ENCODE results near the gene KRTAP10-7. TPM values are rescaled to one million over a fixed set of nuclear protein-coding genes. Genes with fewer than 3 reads are reported as not detected.
A peak's percentile ranks its signal among the peaks of the same experiment; 100 is the strongest.

KRTAP10-7 gene
- total and polyA plus RNA-seq, 9 of the 15 experiments (the other 6 are each of a cell fraction or from before 2014, with no cell fraction given), result not detected

DNA sequence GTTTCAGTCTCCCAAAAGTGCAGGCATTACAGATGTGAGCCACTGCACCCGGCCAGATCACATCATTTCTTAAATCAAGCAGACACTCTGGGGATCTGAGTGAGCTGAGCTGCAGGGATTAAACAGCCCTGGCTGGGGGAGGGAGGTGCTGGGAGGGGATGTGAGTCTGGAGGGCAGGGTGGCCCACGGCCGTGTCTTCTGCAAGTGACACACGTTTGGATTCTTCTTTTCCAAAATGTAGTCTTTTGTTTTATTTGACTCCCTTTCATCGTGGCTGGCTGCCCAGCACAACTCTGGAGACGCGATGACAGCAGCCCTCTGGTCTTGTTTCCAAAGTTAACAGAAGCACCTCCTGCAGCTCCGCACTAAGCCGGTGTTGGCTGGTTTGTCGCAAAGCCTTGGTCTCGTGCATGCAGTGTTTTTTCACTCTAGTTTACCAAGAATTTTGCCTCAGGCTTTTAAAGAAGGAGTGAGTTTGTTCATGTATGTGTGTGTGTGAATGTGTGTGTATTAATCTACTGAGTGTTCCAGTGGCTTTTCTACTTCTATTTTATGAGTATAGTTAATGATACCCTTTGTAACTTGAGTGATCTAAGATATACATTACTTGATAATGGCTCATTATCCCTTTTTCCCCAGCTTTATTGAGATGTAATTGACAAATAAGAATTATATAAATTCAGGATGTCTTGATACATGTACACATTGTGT lies 17.2 kb upstream of the KRTAP10-7 start:
- ChIA-PET POLR2A (interaction anchor here (0.8 to 1.6 kb wide), 2 partner anchors 13 to 95 kb away, joined by 3 to 4 read pairs; no protein-coding TSS in a partner anchor), CTCF (ENCODE audit: low intra/inter-chr PET ratio) (no interaction called here)
- BruUV-seq (replicated peaks), result no TSS peak
- Histone ChIP-seq H3K9me3 (replicated peaks; ENCODE audit: control insufficient read depth, insufficient read depth, low read depth, low read length) (peaks cover 3% of the 10 kb centered on the region; the same call in 1 of the 2 replicates), H3K27ac (ENCODE audit: extremely low read depth, low read depth, low read length) (no peak overlapping the region), H2AFZ (ENCODE audit: low read depth, low read length) (no peak overlapping the region), H3K9me1 (ENCODE audit: control insufficient read depth, insufficient read depth, low read length) (no peaks in the 10 kb centered on the region), H3K79me2 (ENCODE audit: control insufficient read depth, insufficient read depth, low read length) (no peaks in the 10 kb centered on the region), H3K4me2 (ENCODE audit: insufficient read depth, low read length) (no peak overlapping the region), H4K20me1 (replicated peaks; ENCODE audit: control insufficient read depth, insufficient read depth, low read length) (no peaks in the 10 kb centered on the region), H3K36me3 (ENCODE audit: control insufficient read depth, insufficient read depth, low read length) (no peaks in the 10 kb centered on the region), H3K4me3 (no peak overlapping the region), H3K9ac (ENCODE audit: insufficient read depth in 1 of 2, low read depth in 2 of 2, low read length in 2 of 2) (no peak overlapping the region), H3K4me1 (replicated peaks in 1 of 2; ENCODE audit: control insufficient read depth in 2 of 2, insufficient read depth in 2 of 2, low read length in 2 of 2) (no peaks in the 10 kb centered on the region; a peak in 2 of 5 replicates), H3K27me3 (ENCODE audit: control insufficient read depth in 2 of 2, insufficient read depth in 2 of 2, low read length in 2 of 2) (peaks cover 0 to 6% of the 10 kb centered on the region in 2 experiments; a peak in 1 of 5 replicates)
- in situ Hi-C loops (cut with MboI) (no loop called here), intact Hi-C loops (cut with micrococcal nuclease) (no loop called here)
- WGBS (ENCODE audit: insufficient coverage, low coverage, missing lambda C conversion rate), result 17% methylated on average over 11 of the region's 11 CpGs
- DNase-seq (ENCODE audit: extremely low read depth in 1 of 4, low spot score in 3 of 4) (no peak), FAIRE-seq (peak; percentile 29), ATAC-seq (no peak)
- TF ChIP-seq POU5F1 (IDR thresholded peaks at IDR 0.05; ENCODE audit: borderline replicate concordance, low read depth, low read length, partially characterized antibody) (no peak), BHLHE40 (IDR thresholded peaks at IDR 0.05; ENCODE audit: low read length) (peak; percentile 31; the same call in 1 of the 2 replicates), CEBPG (CRISPR knock-in tag; IDR thresholded peaks at IDR 0.05) (no peak), CEBPG (tag; conservative IDR thresholded peaks at IDR 0.05 in 1 of 2, IDR thresholded peaks at IDR 0.05 in 1 of 2) (no peak), ZNF121 (CRISPR knock-in tag; conservative IDR thresholded peaks at IDR 0.05) (no peak)
- TF ChIP-seq, protein P1, sequence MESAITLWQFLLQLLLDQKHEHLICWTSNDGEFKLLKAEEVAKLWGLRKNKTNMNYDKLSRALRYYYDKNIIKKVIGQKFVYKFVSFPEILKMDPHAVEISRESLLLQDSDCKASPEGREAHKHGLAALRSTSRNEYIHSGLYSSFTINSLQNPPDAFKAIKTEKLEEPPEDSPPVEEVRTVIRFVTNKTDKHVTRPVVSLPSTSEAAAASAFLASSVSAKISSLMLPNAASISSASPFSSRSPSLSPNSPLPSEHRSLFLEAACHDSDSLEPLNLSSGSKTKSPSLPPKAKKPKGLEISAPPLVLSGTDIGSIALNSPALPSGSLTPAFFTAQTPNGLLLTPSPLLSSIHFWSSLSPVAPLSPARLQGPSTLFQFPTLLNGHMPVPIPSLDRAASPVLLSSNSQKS (CRISPR knock-in tag; IDR thresholded peaks at IDR 0.05), result no peak
- TF ChIP-seq, protein P2, sequence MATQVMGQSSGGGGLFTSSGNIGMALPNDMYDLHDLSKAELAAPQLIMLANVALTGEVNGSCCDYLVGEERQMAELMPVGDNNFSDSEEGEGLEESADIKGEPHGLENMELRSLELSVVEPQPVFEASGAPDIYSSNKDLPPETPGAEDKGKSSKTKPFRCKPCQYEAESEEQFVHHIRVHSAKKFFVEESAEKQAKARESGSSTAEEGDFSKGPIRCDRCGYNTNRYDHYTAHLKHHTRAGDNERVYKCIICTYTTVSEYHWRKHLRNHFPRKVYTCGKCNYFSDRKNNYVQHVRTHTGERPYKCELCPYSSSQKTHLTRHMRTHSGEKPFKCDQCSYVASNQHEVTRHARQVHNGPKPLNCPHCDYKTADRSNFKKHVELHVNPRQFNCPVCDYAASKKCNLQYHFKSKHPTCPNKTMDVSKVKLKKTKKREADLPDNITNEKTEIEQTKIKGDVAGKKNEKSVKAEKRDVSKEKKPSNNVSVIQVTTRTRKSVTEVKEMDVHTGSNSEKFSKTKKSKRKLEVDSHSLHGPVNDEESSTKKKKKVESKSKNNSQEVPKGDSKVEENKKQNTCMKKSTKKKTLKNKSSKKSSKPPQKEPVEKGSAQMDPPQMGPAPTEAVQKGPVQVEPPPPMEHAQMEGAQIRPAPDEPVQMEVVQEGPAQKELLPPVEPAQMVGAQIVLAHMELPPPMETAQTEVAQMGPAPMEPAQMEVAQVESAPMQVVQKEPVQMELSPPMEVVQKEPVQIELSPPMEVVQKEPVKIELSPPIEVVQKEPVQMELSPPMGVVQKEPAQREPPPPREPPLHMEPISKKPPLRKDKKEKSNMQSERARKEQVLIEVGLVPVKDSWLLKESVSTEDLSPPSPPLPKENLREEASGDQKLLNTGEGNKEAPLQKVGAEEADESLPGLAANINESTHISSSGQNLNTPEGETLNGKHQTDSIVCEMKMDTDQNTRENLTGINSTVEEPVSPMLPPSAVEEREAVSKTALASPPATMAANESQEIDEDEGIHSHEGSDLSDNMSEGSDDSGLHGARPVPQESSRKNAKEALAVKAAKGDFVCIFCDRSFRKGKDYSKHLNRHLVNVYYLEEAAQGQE (IDR thresholded peaks at IDR 0.05; ENCODE audit: borderline replicate concordance), result peak; percentile 61
- TF ChIP-seq, protein P2 (CRISPR knock-in tag; IDR thresholded peaks at IDR 0.05; ENCODE audit: low read depth), result no peak
